ENCODE measurements around the gene HDHD3. TPM values are rescaled to one million over a fixed set of nuclear protein-coding genes. Genes with fewer than 3 reads are reported as not detected.
A peak's percentile ranks its signal among the peaks of the same experiment; 100 is the strongest.

The HDHD3 gene
- total RNA-seq, 1 donor from 2014 or later: 8.8 TPM

GRCh38 chr9:113410207-113410864 is 33.5 kb upstream of the HDHD3 start, which contains the start of the genes C9orf43 and POLE3:
C9orf43 (plus strand) TSS chr9:113410747; CDS start chr9:113413494, 2,747 bp downstream.
POLE3 (minus strand) TSS chr9:113410675; CDS start chr9:113410293, 382 bp downstream.
- H3K27me3 ChIP-seq (ENCODE audit: insufficient read depth, low read length): no peaks in the 10 kb centered on the region
- FAIRE-seq (no peak), DNase-seq (ENCODE audit: low read depth) (peak; percentile 91)
- H4K20me1 ChIP-seq (ENCODE audit: insufficient read depth, low read length): peaks cover 6% of the 10 kb centered on the region
- H3K4me3 Mint-ChIP-seq (ENCODE audit: unreplicated experiment): peak within 1 kb of the TSS; percentile 98
- H3K79me2 ChIP-seq (ENCODE audit: insufficient read depth, low read length): peaks cover 28% of the 10 kb centered on the region
- peak within 1 kb of the TSS; percentile 100 for H3K27ac Mint-ChIP-seq (ENCODE audit: unreplicated experiment)
- no peaks in the 10 kb centered on the region for H3K9me3 ChIP-seq (ENCODE audit: insufficient read depth, low read depth, low read length)
- H3K36me3 Mint-ChIP-seq (ENCODE audit: low read depth, unreplicated experiment): peaks cover 2% of the 10 kb centered on the region
- H3K36me3 ChIP-seq (ENCODE audit: insufficient read depth, low read length): peaks cover 9% of the 10 kb centered on the region
- no peaks in the 10 kb centered on the region for H3K27me3 Mint-ChIP-seq (ENCODE audit: low read depth, unreplicated experiment)
- H2AFZ ChIP-seq (ENCODE audit: low read depth, low read length): peak within 1 kb of the TSS; percentile 91
- peak within 1 kb of the TSS; percentile 97 for H3K27ac ChIP-seq (ENCODE audit: low read depth, low read length)
- H3K9me3 Mint-ChIP-seq (ENCODE audit: unreplicated experiment): no peaks in the 10 kb centered on the region
- peaks cover 7% of the 10 kb centered on the region for H3K4me1 Mint-ChIP-seq (ENCODE audit: low read depth, unreplicated experiment)
- peak within 1 kb of the TSS; percentile 96 for H3K9ac ChIP-seq (ENCODE audit: low read length)
- H3K4me3 ChIP-seq (ENCODE audit: insufficient read depth, low read depth, low read length): peak within 1 kb of the TSS; percentile 88
- H3K4me1 ChIP-seq (ENCODE audit: insufficient read depth, low read length): peaks cover 5% of the 10 kb centered on the region
- no peak for TF ChIP-seq EZH2 (IDR thresholded peaks at IDR 0.05; ENCODE audit: insufficient read depth, low read length)
- peak within 1 kb of the TSS; percentile 93 for H3K4me2 ChIP-seq (ENCODE audit: low read length)

DNA sequence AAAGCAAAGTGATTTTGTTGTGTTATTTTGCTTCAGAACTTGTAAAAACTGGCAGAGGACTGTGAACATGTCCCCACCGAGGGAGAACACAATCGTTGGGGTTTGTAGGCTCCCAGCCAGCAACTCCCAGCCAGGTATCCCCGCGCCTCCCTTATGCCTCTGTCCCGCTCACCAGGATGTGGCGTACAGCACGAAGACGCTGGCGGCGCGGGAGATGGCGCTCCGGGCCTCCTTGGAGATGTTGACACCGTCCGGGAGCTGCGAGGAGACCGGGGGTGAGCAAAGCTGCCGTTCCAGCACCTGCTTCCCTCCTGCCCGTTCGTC is 33.1 kb upstream of the HDHD3 start:
- FAIRE-seq (no peak), DNase-seq (ENCODE audit: low read depth) (no peak)
- Histone ChIP-seq H3K4me3 (ENCODE audit: insufficient read depth, low read depth, low read length) (peak overlapping the region; percentile 88), H3K27me3 (ENCODE audit: insufficient read depth, low read length) (no peaks in the 10 kb centered on the region), H2AFZ (ENCODE audit: low read depth, low read length) (peak overlapping the region; percentile 91), H3K9ac (ENCODE audit: low read length) (peak overlapping the region; percentile 96), H3K36me3 (ENCODE audit: insufficient read depth, low read length) (peaks cover 9% of the 10 kb centered on the region), H3K79me2 (ENCODE audit: insufficient read depth, low read length) (peaks cover 28% of the 10 kb centered on the region), H3K27ac (ENCODE audit: low read depth, low read length) (peak overlapping the region; percentile 97), H3K4me1 (ENCODE audit: insufficient read depth, low read length) (peaks cover 5% of the 10 kb centered on the region), H3K4me2 (ENCODE audit: low read length) (peak overlapping the region; percentile 93), H4K20me1 (ENCODE audit: insufficient read depth, low read length) (peaks cover 6% of the 10 kb centered on the region), H3K9me3 (ENCODE audit: insufficient read depth, low read depth, low read length) (no peaks in the 10 kb centered on the region)
- H3K9me3 Mint-ChIP-seq (ENCODE audit: unreplicated experiment): no peaks in the 10 kb centered on the region
- H3K36me3 Mint-ChIP-seq (ENCODE audit: low read depth, unreplicated experiment): peaks cover 2% of the 10 kb centered on the region
- H3K27ac Mint-ChIP-seq (ENCODE audit: unreplicated experiment): peak overlapping the region; percentile 100
- no peak for TF ChIP-seq CTCF (IDR thresholded peaks at IDR 0.05; ENCODE audit: insufficient read depth, low read depth, low read length)
- TF ChIP-seq EZH2 (IDR thresholded peaks at IDR 0.05; ENCODE audit: insufficient read depth, low read length): no peak
- peaks cover 7% of the 10 kb centered on the region for H3K4me1 Mint-ChIP-seq (ENCODE audit: low read depth, unreplicated experiment)
- peak overlapping the region; percentile 98 for H3K4me3 Mint-ChIP-seq (ENCODE audit: unreplicated experiment)
- H3K27me3 Mint-ChIP-seq (ENCODE audit: low read depth, unreplicated experiment): no peaks in the 10 kb centered on the region

DNA sequence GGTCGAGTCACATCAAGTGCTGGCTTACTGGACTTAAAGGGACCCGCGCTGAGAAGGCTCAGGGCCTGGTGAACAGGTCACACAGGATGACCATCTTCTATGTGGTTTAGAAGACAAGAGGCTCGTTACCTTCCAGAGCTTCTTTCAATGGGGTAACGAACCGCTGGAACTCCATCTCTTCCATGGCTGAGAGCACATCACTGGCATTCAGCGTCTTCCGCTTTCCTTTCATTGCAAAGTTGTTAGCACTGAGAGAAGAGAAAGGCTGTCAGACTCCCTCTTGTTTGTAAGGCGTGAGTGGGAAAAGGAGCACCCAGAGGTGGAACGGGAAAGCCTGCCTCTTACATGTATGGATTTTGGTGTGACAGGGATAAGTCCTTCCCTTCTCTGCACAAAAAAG is 32.7 kb upstream of the HDHD3 start:
- no peaks in the 10 kb centered on the region for H3K9me3 Mint-ChIP-seq (ENCODE audit: unreplicated experiment)
- Histone ChIP-seq H3K79me2 (ENCODE audit: insufficient read depth, low read length) (peaks cover 28% of the 10 kb centered on the region), H3K4me1 (ENCODE audit: insufficient read depth, low read length) (peaks cover 5% of the 10 kb centered on the region), H3K9me3 (ENCODE audit: insufficient read depth, low read depth, low read length) (no peaks in the 10 kb centered on the region), H3K27me3 (ENCODE audit: insufficient read depth, low read length) (no peaks in the 10 kb centered on the region), H3K4me2 (ENCODE audit: low read length) (peak overlapping the region; percentile 93), H3K36me3 (ENCODE audit: insufficient read depth, low read length) (peaks cover 9% of the 10 kb centered on the region), H3K4me3 (ENCODE audit: insufficient read depth, low read depth, low read length) (peak overlapping the region; percentile 88), H3K27ac (ENCODE audit: low read depth, low read length) (peak overlapping the region; percentile 97), H2AFZ (ENCODE audit: low read depth, low read length) (peak overlapping the region; percentile 91), H4K20me1 (ENCODE audit: insufficient read depth, low read length) (peaks cover 6% of the 10 kb centered on the region), H3K9ac (ENCODE audit: low read length) (peak overlapping the region; percentile 96)
- peaks cover 7% of the 10 kb centered on the region for H3K4me1 Mint-ChIP-seq (ENCODE audit: low read depth, unreplicated experiment)
- peaks cover 2% of the 10 kb centered on the region for H3K36me3 Mint-ChIP-seq (ENCODE audit: low read depth, unreplicated experiment)
- TF ChIP-seq EZH2 (IDR thresholded peaks at IDR 0.05; ENCODE audit: insufficient read depth, low read length) (no peak), CTCF (IDR thresholded peaks at IDR 0.05; ENCODE audit: insufficient read depth, low read depth, low read length) (no peak)
- DNase-seq (ENCODE audit: low read depth) (no peak), FAIRE-seq (no peak)
- peak overlapping the region; percentile 100 for H3K27ac Mint-ChIP-seq (ENCODE audit: unreplicated experiment)
- H3K4me3 Mint-ChIP-seq (ENCODE audit: unreplicated experiment): peak overlapping the region; percentile 98
- no peaks in the 10 kb centered on the region for H3K27me3 Mint-ChIP-seq (ENCODE audit: low read depth, unreplicated experiment)
